CD4-positive, alpha-beta T cell (primary cell): ENCODE data around the gene GEMIN7. TPM values are rescaled to one million over a fixed set of nuclear protein-coding genes. Genes with fewer than 3 reads are reported as not detected.

Experiments
- ATAC-seq: fragments of 200-7000 bp; cut with Tn5 transposase; one replicate; pipeline ENCODE4 v1.10.0; 2022; ENCODE audit warnings: mild to moderate bottlenecking; ENCODE audit not compliant: poor library complexity
- CTCF ChIA-PET: fragments of 350-600 bp; sonication (Branson Sonifier 250); formaldehyde crosslinking; loops from one replicate; lab custom pipeline; 2021; ENCODE audit warnings: antibody characterized with exemption, inconsistent platforms; lab: Charles Lee
- POLR2A ChIA-PET: fragments of 350-600 bp; sonication (Branson Sonifier 250); formaldehyde crosslinking; loops from one replicate; lab custom pipeline; 2021; ENCODE audit warnings: antibody characterized with exemption, inconsistent platforms; lab: Charles Lee
- DNase-seq, 14 experiments: peaks; one replicate each; pipeline ENCODE4 v3.0.0-alpha.2; 2013 to 2020; ENCODE audit warnings: mixed read lengths in 2 of 14
- H3K27ac ChIP-seq, 2 donors: one replicate each; pipeline versions ENCODE4 v1.5.1 to v1.7.0; 2013; ENCODE audit warnings: low read length in 2 of 2, low read depth in 1 of 2, mild to moderate bottlenecking in 1 of 2
- H3K27me3 ChIP-seq, 2 experiments: 1 replicate in 1 of 2; 2 replicates in 1 of 2; pipeline versions ENCODE4 v1.6.1 to v1.7.0; 2013; ENCODE audit warnings: low read length in 2 of 2, control low read depth in 1 of 2, mild to moderate bottlenecking in 1 of 2, moderate library complexity in 1 of 2; ENCODE audit not compliant: insufficient read depth in 2 of 2, control insufficient read depth in 1 of 2
- H3K36me3 ChIP-seq: one replicate; pipeline ENCODE4 v1.6.1; 2013; ENCODE audit warnings: low read length, control low read depth; ENCODE audit not compliant: insufficient read depth
- H3K4me1 ChIP-seq: one replicate; pipeline ENCODE4 v1.6.1; 2013; ENCODE audit warnings: low read length, control low read depth; ENCODE audit not compliant: insufficient read depth
- H3K4me3 ChIP-seq: one replicate; pipeline ENCODE4 v1.5.1; 2013; ENCODE audit warnings: mild to moderate bottlenecking, low read length, moderate library complexity
- H3K9me3 ChIP-seq, 2 experiments: 1 replicate in 1 of 2; 2 replicates in 1 of 2; pipeline versions ENCODE4 v1.6.1 to v1.7.0; 2013; ENCODE audit warnings: low read length in 2 of 2, mild to moderate bottlenecking in 2 of 2, control low read depth in 1 of 2, moderate library complexity in 1 of 2; ENCODE audit not compliant: control insufficient read depth in 1 of 2, insufficient read depth in 1 of 2
- H3K27ac Mint-ChIP-seq: one replicate; pipeline ENCODE4 v1.8.0; 2020; ENCODE audit warnings: mixed read lengths
- H3K27me3 Mint-ChIP-seq: one replicate; pipeline ENCODE4 v1.8.0; 2021; ENCODE audit warnings: mixed read lengths
- H3K36me3 Mint-ChIP-seq: one replicate; pipeline ENCODE4 v1.8.0; 2021; ENCODE audit warnings: low read depth, mixed read lengths
- H3K4me1 Mint-ChIP-seq: one replicate; pipeline ENCODE4 v1.8.0; 2021; ENCODE audit warnings: low read depth, mixed read lengths
- H3K4me3 Mint-ChIP-seq: one replicate; pipeline ENCODE4 v1.8.0; 2020; ENCODE audit warnings: mild to moderate bottlenecking, mixed read lengths
- H3K9me3 Mint-ChIP-seq: one replicate; pipeline ENCODE4 v1.8.0; 2020; ENCODE audit warnings: mixed read lengths
- intact Hi-C, 2 experiments: fragments of 100-400 bp; cut with DNase I in 1 of 2; cut with micrococcal nuclease in 1 of 2; formaldehyde crosslinking; loops; one replicate each; pipeline versions ENCODE4 v1.15.1 to v1.9.0; 2023 to 2025; cut with DNase I, micrococcal nuclease
- total RNA-seq, 174 experiments: library from RNA in 2 of 174; stranded (reverse) in 2 of 174; gene quantifications; one replicate each; pipeline ENCODE4 v1.2.3 and lab custom pipeline; 2021 to 2026
- TF ChIP-seq, protein P1 (sequence below): fragments of 200-600 bp; IDR thresholded peaks from one replicate; pipeline ENCODE4 v1.8.0; 2022; ENCODE audit warnings: antibody characterized with exemption, mild to moderate bottlenecking

GEMIN7 gene
- total RNA-seq, 2 experiments from 2014 or later, result 4.0 to 4.8 TPM

DNA sequence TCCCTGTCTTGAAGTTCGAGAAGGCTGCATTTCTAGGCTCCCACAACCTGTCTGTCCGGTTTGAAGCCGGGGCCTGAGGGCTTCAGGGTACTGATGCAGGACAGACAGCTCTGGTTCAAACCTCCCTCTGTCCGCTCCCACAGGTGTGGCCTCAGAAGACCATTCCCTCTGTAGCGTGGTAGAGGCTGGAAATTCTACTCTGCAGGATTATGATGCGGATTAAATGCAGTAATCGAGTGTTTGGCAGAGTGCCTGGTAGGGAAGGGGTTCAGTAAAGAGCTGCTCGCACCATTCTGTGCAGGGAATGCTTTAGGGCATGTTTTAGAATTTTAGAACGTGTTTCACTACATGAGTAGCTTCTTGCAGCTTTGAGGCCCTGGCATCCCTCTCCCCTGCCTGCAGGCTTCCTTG lies 44.4 kb downstream of the GEMIN7 start:
- no peak overlapping the region for H3K27ac ChIP-seq
- no peaks in the 10 kb centered on the region for H3K9me3 ChIP-seq
- TF ChIP-seq, protein P1, sequence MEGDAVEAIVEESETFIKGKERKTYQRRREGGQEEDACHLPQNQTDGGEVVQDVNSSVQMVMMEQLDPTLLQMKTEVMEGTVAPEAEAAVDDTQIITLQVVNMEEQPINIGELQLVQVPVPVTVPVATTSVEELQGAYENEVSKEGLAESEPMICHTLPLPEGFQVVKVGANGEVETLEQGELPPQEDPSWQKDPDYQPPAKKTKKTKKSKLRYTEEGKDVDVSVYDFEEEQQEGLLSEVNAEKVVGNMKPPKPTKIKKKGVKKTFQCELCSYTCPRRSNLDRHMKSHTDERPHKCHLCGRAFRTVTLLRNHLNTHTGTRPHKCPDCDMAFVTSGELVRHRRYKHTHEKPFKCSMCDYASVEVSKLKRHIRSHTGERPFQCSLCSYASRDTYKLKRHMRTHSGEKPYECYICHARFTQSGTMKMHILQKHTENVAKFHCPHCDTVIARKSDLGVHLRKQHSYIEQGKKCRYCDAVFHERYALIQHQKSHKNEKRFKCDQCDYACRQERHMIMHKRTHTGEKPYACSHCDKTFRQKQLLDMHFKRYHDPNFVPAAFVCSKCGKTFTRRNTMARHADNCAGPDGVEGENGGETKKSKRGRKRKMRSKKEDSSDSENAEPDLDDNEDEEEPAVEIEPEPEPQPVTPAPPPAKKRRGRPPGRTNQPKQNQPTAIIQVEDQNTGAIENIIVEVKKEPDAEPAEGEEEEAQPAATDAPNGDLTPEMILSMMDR, result no peak
- ChIA-PET POLR2A (no interaction called here), CTCF (no interaction called here)
- Mint-ChIP-seq H3K4me3 (no peak overlapping the region), H3K27me3 (no peaks in the 10 kb centered on the region), H3K9me3 (no peaks in the 10 kb centered on the region), H3K4me1 (peaks cover 47% of the 10 kb centered on the region), H3K36me3 (no peaks in the 10 kb centered on the region), H3K27ac (no peak overlapping the region)
- H3K4me3 ChIP-seq, result no peak overlapping the region
- H3K36me3 ChIP-seq, result no peaks in the 10 kb centered on the region
- ATAC-seq (no peak), DNase-seq (no peak)
- no peaks in the 10 kb centered on the region for H3K27me3 ChIP-seq
- peaks cover 39% of the 10 kb centered on the region for H3K4me1 ChIP-seq
- intact Hi-C loops, result no loop called here

DNA sequence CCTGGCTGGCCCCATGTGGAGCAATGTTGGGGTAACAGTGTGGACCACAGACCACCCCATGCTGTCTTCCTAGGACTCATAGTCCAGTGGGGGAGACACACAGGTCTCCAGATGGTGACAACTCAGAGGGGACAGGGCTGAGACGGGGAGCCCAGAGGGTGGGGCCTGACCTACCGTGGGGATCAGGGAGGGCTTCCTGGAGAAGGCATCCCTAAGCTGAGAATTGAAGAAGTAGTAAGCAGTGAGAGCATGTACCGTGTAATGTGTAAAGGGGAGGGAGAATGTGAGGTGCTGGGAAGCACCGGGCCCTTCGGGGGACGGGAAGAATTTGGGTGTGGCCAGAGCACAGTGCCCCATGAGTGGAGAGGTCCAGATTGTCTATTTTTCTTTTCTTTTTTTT lies 45.0 kb downstream of the GEMIN7 start:
- DNase-seq, result no peak
- H3K27me3 Mint-ChIP-seq, result no peaks in the 10 kb centered on the region
- no peaks in the 10 kb centered on the region for H3K9me3 ChIP-seq
- intact Hi-C loops, result no loop called here
- peaks cover 33% of the 10 kb centered on the region for H3K4me1 ChIP-seq
- H3K9me3 Mint-ChIP-seq, result no peaks in the 10 kb centered on the region
- H3K4me3 Mint-ChIP-seq, result no peak overlapping the region
- ChIA-PET POLR2A (no interaction called here), CTCF (no interaction called here)
- H3K36me3 ChIP-seq, result no peaks in the 10 kb centered on the region
- H3K4me1 Mint-ChIP-seq, result peaks cover 41% of the 10 kb centered on the region
- H3K27ac Mint-ChIP-seq, result no peak overlapping the region
- no peak overlapping the region for H3K27ac ChIP-seq
- no peak for ATAC-seq
- H3K36me3 Mint-ChIP-seq, result no peaks in the 10 kb centered on the region
- no peak overlapping the region for H3K4me3 ChIP-seq
- no peaks in the 10 kb centered on the region for H3K27me3 ChIP-seq
- TF ChIP-seq, protein P1, result no peak

DNA sequence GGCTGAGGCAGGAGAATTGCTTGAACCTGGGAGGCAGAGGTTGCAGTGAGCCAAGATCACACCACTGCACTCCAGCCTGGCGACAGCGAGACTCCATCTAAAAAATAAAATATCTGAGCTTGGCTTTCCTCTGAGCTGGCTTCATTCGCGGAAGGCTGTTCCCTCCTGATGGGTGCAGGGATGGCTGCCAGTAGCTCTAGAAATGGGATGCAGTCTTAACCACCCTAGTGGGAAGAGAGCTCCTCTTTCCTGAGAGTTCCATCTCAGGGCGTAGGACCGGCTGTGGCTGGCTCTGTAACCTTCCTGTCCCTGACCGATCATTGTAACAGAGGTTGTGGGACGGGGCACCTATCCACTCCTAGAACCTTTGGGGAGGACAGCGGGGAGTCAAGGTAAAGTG lies 46.3 kb downstream of the GEMIN7 start:
- DNase-seq (no peak), ATAC-seq (no peak)
- Histone ChIP-seq H3K27me3 (no peaks in the 10 kb centered on the region), H3K4me3 (no peak overlapping the region), H3K9me3 (no peaks in the 10 kb centered on the region), H3K27ac (no peak overlapping the region), H3K36me3 (no peaks in the 10 kb centered on the region), H3K4me1 (peaks cover 27% of the 10 kb centered on the region)
- H3K36me3 Mint-ChIP-seq, result no peaks in the 10 kb centered on the region
- H3K4me1 Mint-ChIP-seq, result peaks cover 35% of the 10 kb centered on the region
- H3K27me3 Mint-ChIP-seq, result no peaks in the 10 kb centered on the region
- TF ChIP-seq, protein P1, result no peak
- H3K27ac Mint-ChIP-seq, result no peak overlapping the region
- ChIA-PET POLR2A (interaction anchor here (0.8 kb wide), 1 partner anchor 32 kb away, joined by 3 read pairs; the partner anchor contains the start of gene PPP1R37), CTCF (interaction anchor here (0.7 kb wide), 1 partner anchor 46 kb away, joined by 3 read pairs; the partner anchor contains the start of gene GEMIN7)
- intact Hi-C loops, result loop anchor here in 1 of 2 experiments (5.0 kb wide), 2 partner anchors 33 to 62 kb away; partner anchors contain the start of gene PPP1R37
- no peak overlapping the region for H3K4me3 Mint-ChIP-seq
- no peaks in the 10 kb centered on the region for H3K9me3 Mint-ChIP-seq
